Activated CD4-positive, alpha-beta T cell treated with anti-CD3 and anti-CD28 coated beads, Interleukin-2, amount 10 ng/mL, durations not matched to agents 7 days and 5 days (primary cell): Measurements from ENCODE around the gene KRT8. TPM values are rescaled to one million over a fixed set of nuclear protein-coding genes. Genes with fewer than 3 reads are reported as not detected.

Source experiments
- CTCF ChIA-PET: fragments of 350-600 bp; sonication (Branson Sonifier 250); formaldehyde crosslinking; loops from one replicate; lab custom pipeline; 2021; ENCODE audit warnings: antibody characterized with exemption; lab: Charles Lee
- POLR2A ChIA-PET: fragments of 350-600 bp; sonication (Branson Sonifier 250); formaldehyde crosslinking; loops from one replicate; lab custom pipeline; 2021; ENCODE audit warnings: antibody characterized with exemption; lab: Charles Lee
- DNase-seq: peaks from one replicate; pipeline ENCODE4 v3.0.0-alpha.2; 2020
- H3K27ac Mint-ChIP-seq: one replicate; pipeline ENCODE4 v1.8.0; 2021; ENCODE audit warnings: mild to moderate bottlenecking, moderate library complexity, mixed read lengths
- H3K27me3 Mint-ChIP-seq: one replicate; pipeline ENCODE4 v1.8.0; 2021; ENCODE audit warnings: mixed read lengths
- H3K36me3 Mint-ChIP-seq: one replicate; pipeline ENCODE4 v1.8.0; 2021; ENCODE audit warnings: low read depth, mixed read lengths
- H3K4me1 Mint-ChIP-seq: one replicate; pipeline ENCODE4 v1.8.0; 2021; ENCODE audit warnings: mixed read lengths
- H3K4me3 Mint-ChIP-seq: one replicate; pipeline ENCODE4 v1.8.0; 2021; ENCODE audit warnings: mild to moderate bottlenecking, moderate library complexity, mixed read lengths
- H3K9me3 Mint-ChIP-seq: one replicate; pipeline ENCODE4 v1.8.0; 2021; ENCODE audit warnings: mixed read lengths
- total RNA-seq, 2 experiments: library from RNA; stranded (reverse); gene quantifications; one replicate each; pipeline ENCODE4 v1.2.3, GENCODE V29; 2021

Gene KRT8
- total RNA-seq, 2 experiments from 2014 or later: 0.15 to 0.57 TPM

DNA sequence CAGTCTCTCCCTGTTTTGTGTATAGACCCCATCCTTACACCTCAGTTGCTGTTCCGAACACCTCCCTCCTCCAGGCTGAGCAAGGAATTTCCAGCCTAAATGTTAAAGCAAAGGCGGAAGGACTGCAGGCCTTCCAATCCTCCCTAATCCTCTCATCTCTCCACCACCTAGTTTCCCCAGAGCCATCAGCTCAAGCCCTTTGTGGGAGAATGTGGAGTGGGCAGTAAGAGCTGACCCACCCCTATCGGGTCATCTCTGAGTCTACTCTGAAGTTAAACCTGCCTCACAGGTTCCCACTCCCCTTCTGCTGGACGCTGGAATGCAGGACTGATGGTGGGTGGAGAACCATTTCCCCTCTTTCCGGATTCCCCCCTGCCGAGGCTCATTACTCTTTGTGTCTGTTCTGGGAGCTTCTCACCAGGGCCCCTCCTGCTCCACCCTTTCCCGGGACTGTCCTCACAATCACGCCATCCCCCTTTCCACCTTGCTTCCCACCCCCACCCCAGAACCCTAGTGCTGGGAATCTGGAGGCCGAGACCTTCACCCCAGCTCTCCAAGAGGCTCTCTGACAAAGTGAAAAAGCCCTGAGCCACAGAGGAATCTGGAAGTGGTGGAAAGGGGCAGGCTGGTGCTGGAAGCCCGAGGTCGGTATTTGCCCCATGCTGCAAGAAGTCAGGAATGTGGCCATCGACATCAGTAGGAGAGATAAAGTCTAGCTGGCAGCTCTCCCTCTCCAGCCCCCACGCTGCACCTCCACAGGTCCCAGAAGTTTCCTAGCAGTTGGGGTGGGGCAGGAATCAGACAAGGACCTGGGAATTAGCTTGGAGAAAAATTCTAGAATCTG lies 40.7 kb upstream of the KRT8 start:
- Mint-ChIP-seq H3K4me3 (no peak overlapping the region), H3K9me3 (no peaks in the 10 kb centered on the region), H3K27ac (no peak overlapping the region), H3K36me3 (no peaks in the 10 kb centered on the region), H3K27me3 (peaks cover 17% of the 10 kb centered on the region), H3K4me1 (peaks cover 7% of the 10 kb centered on the region)
- ChIA-PET POLR2A (no interaction called here), CTCF (no interaction called here)
- DNase-seq: no peak

DNA sequence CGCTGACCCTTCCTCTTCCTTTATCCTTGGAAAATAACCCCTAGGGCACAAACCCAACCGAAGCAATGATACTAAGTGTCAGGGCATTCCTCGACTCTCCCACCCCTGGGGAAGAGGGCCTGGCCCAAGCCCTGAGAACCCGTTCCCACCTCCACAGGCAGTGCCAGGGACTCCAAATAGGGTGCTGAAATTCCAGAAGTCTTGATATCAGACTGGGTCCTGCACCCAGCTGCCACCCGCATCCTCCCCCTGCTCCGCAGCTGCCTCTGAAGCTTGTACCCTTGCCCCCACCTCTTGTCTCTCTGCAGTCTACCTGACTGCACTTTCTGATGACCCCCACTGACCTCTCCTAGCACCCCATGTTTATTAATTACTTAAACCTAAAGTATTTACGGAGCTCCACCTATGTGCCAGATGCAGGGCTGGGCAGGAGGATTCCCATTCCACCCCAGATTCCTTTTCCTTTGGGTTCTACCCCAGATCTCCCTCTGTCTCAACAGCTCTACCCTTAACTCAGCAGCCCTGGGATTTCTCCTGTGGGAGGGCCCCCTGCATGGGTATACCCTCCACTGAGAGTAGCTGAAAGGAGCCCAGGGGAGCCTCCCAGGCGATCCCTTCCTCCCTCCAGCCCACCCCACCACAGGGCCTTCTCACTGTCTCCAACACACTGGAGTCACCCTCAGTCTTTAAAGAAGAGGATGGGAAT lies 40.0 kb upstream of the KRT8 start:
- no peaks in the 10 kb centered on the region for H3K36me3 Mint-ChIP-seq
- H3K27me3 Mint-ChIP-seq: peaks cover 17% of the 10 kb centered on the region
- H3K9me3 Mint-ChIP-seq: no peaks in the 10 kb centered on the region
- H3K27ac Mint-ChIP-seq: no peak overlapping the region
- ChIA-PET CTCF (interaction anchor here (0.6 kb wide), 1 partner anchor 19 kb away, joined by 4 read pairs; no protein-coding TSS in a partner anchor), POLR2A (no interaction called here)
- DNase-seq: no peak
- H3K4me3 Mint-ChIP-seq: no peak overlapping the region
- H3K4me1 Mint-ChIP-seq: peaks cover 7% of the 10 kb centered on the region

DNA sequence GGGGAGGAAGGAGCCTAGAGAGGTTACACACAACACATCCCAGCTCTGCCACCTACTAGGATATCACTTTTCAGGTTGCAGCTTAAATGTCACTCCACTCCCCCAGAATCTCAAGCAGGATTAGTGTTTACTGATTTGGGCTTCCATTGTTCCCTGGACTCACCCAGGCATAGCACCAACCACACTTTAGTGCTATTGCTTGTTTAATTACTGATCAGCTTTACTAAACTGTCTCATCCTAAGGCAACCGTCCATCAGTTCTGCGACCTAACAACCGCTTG lies 38.0 kb upstream of the KRT8 start:
- H3K4me3 Mint-ChIP-seq: no peak overlapping the region
- no peaks in the 10 kb centered on the region for H3K9me3 Mint-ChIP-seq
- no peaks in the 10 kb centered on the region for H3K4me1 Mint-ChIP-seq
- H3K27me3 Mint-ChIP-seq: peaks cover 12% of the 10 kb centered on the region
- H3K36me3 Mint-ChIP-seq: no peaks in the 10 kb centered on the region
- CTCF ChIA-PET: no interaction called here
- no peak overlapping the region for H3K27ac Mint-ChIP-seq
- POLR2A ChIA-PET: no interaction called here
- DNase-seq: no peak

DNA sequence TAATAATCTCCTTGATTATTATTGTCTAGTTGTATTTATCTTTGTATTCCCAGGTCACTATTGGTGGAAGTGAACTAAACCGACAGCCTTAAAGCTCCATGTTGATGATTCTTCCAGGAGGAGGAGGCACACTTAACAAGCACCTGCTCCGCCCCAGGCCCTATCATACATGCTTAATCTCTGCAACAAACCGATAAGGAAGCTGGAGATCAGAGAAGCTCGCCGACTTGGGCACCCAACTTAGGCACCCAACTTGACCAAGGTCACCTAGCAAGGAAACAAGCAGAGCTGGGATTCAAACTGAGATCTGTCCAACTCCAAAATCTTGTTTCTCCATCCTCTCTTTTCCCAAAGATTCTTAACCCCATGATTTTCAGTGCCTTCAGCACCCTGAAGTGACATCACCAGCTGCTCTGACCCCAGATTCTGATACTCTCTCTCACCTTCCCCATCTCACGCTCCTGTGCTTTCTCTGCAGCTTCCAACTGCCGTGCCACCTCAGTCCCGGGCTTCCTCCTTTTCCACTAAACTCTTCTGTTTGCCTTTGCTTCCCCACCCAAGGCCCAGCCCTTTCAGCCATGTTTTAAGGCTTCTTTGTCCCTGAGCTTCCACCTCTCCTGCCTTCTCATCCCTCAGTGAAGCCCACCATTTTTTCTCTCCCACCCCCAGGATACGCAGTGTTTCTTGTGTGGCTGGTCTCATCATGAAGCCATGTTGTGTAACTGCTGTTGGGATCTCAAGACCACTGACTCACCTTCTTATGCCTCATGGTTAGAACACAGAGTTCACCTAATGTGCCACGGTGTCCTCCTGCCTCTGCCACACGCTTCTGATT lies 37.4 kb upstream of the KRT8 start:
- POLR2A ChIA-PET: no interaction called here
- no peak for DNase-seq
- Mint-ChIP-seq H3K4me1 (no peaks in the 10 kb centered on the region), H3K9me3 (no peaks in the 10 kb centered on the region), H3K27ac (no peak overlapping the region), H3K27me3 (peaks cover 12% of the 10 kb centered on the region), H3K4me3 (no peak overlapping the region), H3K36me3 (no peaks in the 10 kb centered on the region)
- CTCF ChIA-PET: interaction anchor here (1.6 kb wide), 1 partner anchor 14 kb away, joined by 4 read pairs; no protein-coding TSS in a partner anchor

DNA sequence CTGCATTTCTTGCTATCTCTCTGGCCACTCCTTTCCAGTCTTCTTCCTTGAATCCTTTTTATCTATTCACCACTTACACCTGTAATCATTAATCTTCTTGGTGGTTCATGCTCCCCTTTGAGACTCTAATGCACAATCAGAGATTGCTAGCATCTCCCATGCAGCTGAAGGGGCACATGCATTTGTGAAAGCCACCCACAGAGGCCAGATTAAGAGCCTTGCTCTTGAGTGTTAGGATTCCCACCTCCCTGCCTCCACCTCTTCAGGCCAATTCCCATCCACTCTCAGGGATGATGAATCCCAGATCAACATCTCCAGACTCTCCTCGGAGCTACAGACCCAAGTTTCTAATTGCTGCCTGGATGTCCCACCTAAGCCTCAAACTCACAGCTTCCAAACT lies 24.7 kb upstream of the KRT8 start:
- CTCF ChIA-PET: interaction anchor here (0.8 to 1.5 kb wide), 2 partner anchors 51 to 1927 kb away, joined by 3 read pairs; no protein-coding TSS in a partner anchor
- no peak for DNase-seq
- peaks cover 3% of the 10 kb centered on the region for H3K27me3 Mint-ChIP-seq
- no peak overlapping the region for H3K27ac Mint-ChIP-seq
- POLR2A ChIA-PET: no interaction called here
- no peaks in the 10 kb centered on the region for H3K9me3 Mint-ChIP-seq
- no peaks in the 10 kb centered on the region for H3K36me3 Mint-ChIP-seq
- no peak overlapping the region for H3K4me3 Mint-ChIP-seq
- peaks cover 3% of the 10 kb centered on the region for H3K4me1 Mint-ChIP-seq

DNA sequence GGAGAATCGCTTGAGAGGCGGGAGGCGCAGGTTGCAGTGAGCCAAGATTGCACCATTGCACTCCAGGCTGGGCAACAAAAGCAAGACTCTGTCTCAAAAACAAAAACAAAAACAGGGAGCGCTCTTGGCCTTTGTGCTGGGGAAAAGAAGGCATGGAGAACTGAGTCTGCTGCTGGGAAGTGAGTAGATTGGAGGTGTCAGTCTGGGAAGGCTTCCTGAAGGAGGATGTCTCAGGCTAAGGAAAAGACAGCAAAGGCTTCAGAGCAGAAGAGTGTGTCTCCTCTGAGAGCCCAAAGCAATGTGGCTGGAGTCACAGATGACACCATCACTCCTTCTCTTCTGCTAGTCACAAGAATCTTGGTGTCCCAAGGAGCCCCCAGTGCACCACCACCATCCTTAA lies 23.1 kb upstream of the KRT8 start:
- Mint-ChIP-seq H3K4me1 (peaks cover 3% of the 10 kb centered on the region), H3K4me3 (no peak overlapping the region), H3K27ac (no peak overlapping the region), H3K9me3 (no peaks in the 10 kb centered on the region), H3K36me3 (no peaks in the 10 kb centered on the region), H3K27me3 (peaks cover 3% of the 10 kb centered on the region)
- CTCF ChIA-PET: no interaction called here
- no peak for DNase-seq
- POLR2A ChIA-PET: no interaction called here

DNA sequence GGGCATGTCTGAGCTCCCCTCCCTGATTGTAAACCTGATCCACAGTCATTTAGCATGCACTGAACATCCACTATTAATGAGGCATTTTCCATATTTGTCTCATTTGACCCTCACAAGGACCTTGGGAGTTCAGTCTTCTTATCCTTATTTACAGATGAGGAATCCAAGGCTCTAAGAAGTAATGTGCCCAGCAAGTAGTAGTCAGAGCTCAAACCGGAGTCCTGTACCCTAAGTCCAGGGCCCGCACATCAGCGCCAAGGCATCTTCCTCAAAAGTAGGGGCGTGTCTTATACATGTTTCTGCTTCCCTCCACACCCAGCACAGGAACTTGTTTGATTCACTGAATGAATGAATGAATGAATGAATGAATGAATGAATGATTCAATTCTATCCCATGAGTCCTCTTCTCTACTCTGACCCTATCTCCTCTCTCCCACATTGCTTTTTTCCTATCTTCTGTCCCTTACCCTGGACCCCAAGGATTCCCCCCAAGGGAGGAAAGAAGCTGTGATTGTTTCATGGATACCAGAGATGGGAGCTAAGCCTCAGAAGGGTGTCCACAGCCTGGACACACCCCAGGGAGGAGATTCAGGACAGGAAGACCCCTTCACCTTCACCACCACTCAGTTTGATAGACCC lies 21.8 kb upstream of the KRT8 start:
- no peak for DNase-seq
- no peaks in the 10 kb centered on the region for H3K36me3 Mint-ChIP-seq
- no peaks in the 10 kb centered on the region for H3K9me3 Mint-ChIP-seq
- CTCF ChIA-PET: interaction anchor here (1.1 kb wide), 1 partner anchor 25 kb away, joined by 5 read pairs; no protein-coding TSS in a partner anchor
- H3K27me3 Mint-ChIP-seq: peaks cover 5% of the 10 kb centered on the region
- H3K27ac Mint-ChIP-seq: peak overlapping the region; percentile 1
- H3K4me3 Mint-ChIP-seq: no peak overlapping the region
- H3K4me1 Mint-ChIP-seq: peaks cover 3% of the 10 kb centered on the region
- POLR2A ChIA-PET: no interaction called here

DNA sequence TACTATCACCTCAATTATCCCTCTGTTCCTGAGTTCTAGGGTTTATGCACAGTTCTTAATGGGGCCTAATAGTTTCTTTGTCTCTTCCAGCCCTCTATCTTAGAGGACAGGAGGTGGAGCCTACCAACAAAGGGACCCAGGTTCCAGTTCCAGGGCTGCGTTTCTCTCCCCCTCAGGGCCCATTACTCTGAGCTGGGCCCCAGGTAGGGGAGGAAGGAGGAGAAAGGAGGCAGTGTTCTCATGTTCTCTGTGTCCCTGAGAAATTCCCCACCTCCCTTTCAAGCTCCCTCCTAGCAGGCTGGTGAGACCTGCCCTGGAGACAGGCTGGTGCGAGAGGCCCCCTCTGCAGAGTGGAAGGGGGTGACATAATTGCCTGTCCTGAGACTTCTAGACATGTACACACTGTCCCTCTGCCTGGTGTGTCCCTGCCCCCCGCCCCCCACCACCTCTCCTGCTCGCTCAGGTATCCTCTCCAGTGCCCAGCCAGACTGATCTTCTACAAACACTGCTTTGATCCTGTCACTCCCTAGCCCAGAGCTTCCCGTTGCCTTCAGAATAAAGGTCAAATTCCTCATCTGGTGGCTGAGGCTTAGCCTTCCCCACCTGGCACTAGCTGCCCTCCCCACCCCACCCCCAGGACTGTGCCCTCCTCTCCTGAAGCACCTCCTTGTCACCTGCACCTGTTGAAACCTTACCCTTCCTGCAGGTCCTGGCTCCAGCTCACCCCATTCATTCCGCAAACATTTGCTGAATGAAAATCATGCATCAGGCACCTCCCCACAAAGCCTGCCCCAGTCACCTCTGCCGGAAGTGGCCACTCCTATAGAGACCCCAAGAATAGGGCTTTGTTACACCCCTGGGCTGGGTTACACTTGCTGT lies 21.1 kb upstream of the KRT8 start:
- no peak overlapping the region for H3K27ac Mint-ChIP-seq
- CTCF ChIA-PET: interaction anchor here (1.1 kb wide), 1 partner anchor 25 kb away, joined by 5 read pairs; no protein-coding TSS in a partner anchor
- no peak overlapping the region for H3K4me3 Mint-ChIP-seq
- H3K4me1 Mint-ChIP-seq: peaks cover 3% of the 10 kb centered on the region
- no peak for DNase-seq
- POLR2A ChIA-PET: no interaction called here
- H3K9me3 Mint-ChIP-seq: no peaks in the 10 kb centered on the region
- H3K27me3 Mint-ChIP-seq: peaks cover 5% of the 10 kb centered on the region
- H3K36me3 Mint-ChIP-seq: no peaks in the 10 kb centered on the region

DNA sequence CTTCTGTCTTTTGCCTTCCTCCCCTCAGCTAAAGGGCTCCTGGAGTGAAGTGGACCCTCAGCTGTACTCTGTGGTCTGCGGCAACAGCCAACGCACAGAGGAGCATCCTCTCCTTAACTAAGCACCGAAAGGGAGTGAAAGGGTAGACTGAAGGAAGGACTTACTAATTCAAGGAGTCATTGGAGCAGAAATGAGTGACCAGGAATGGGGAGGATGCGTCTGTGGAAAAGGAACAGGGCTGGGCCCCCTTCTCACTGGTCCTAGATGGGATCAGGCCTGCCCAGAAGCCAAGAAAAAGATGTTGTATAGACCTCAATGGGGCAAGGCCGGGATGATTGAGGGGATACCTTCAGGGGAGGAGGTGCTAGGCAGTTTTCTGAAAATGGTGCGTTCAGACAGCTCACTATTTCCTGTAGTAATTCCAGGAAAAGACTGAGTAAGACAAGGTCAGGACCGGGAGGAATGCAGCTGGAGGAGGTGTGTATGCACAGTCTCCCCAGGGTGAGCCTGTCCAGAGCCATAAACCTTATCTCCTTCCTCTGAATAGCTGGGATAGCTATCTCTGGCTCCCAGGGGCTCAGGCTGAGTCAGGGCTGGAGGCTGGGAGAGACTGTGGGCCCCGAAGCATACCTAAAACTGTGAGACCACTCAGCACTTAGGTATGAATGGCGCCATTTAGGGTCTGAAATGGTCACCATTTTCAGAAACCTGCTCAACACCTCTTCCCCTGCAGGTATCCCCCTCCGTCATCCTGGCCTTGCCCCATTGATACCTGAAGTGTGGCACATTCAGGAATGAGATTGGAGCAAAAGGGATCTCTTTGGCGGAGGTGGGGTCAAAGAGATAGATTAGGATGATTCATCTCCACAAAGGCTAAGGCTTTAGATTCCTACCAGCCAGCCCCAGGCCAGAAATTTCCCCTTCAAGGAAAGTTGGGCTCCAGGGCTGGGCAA lies 20.2 kb upstream of the KRT8 start:
- CTCF ChIA-PET: interaction anchor here (1.1 kb wide), 1 partner anchor 45 kb away, joined by 6 read pairs; no protein-coding TSS in a partner anchor
- Mint-ChIP-seq H3K4me1 (peaks cover 3% of the 10 kb centered on the region), H3K36me3 (no peaks in the 10 kb centered on the region), H3K9me3 (no peaks in the 10 kb centered on the region), H3K4me3 (no peak overlapping the region), H3K27ac (no peak overlapping the region), H3K27me3 (peaks cover 2% of the 10 kb centered on the region)
- POLR2A ChIA-PET: no interaction called here
- DNase-seq: no peak

DNA sequence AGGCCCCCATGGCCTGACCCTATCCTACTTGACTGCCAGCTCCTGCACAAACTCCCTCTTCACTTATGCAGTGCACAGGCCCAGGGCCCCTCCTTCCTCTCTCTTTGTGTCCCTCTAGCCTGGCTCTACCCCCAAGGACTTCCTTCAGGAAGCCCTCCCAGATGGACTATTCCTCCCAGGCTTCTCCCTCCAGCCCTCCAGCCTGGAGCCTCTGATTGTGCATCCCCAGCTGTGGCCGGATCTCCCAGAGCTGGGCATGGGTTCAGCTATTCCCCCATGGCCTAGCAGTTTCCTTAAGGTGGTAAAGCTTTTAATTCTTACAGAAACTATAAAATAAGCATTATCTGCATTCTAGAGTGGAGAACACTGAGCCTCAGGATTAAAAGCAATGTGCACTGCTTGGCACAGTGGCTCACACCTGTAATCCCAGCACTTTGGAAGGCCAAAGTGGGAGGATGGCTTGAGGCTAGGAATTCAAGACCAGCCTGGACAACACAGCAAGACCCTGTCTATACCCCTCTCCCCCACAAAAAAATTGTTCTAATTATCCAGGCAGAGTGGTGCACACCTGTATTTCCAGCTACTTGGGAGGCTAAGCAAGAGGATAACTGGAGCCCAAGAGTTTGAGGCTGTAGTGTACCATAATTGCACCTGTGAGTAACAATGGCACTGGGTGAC lies 16.8 kb upstream of the KRT8 start:
- ChIA-PET POLR2A (no interaction called here), CTCF (interaction anchor here (0.6 to 2.1 kb wide), 3 partner anchors 25 to 60 kb away, joined by 3 to 7 read pairs (median 3); no protein-coding TSS in a partner anchor)
- H3K4me1 Mint-ChIP-seq: peaks cover 3% of the 10 kb centered on the region
- H3K36me3 Mint-ChIP-seq: no peaks in the 10 kb centered on the region
- DNase-seq: no peak
- H3K27me3 Mint-ChIP-seq: peaks cover 2% of the 10 kb centered on the region
- H3K9me3 Mint-ChIP-seq: no peaks in the 10 kb centered on the region
- no peak overlapping the region for H3K27ac Mint-ChIP-seq
- no peak overlapping the region for H3K4me3 Mint-ChIP-seq
